CD4-positive, alpha-beta T cell treated with Interleukin-10 for 1 hour (primary cell): Measurements from ENCODE around the gene GDPD2.

ENCODE experiments used
- DNase-seq: peaks from one replicate; pipeline ENCODE4 v3.0.0-alpha.2; 2020

GDPD2 gene

GRCh38 chrX:70477734-70478075 is 54.6 kb downstream of the GDPD2 start:
- no peak for DNase-seq

- no peak for DNase-seq
Measured at GRCh38 chrX:70478526-70479245, 55.6 kb downstream of the GDPD2 start.

GRCh38 chrX:70479247-70479921 is 56.3 kb downstream of the GDPD2 start:
- no peak for DNase-seq

GRCh38 chrX:70479922-70480659 is 57.0 kb downstream of the GDPD2 start:
- no peak for DNase-seq

- no peak for DNase-seq
Measured at GRCh38 chrX:70480660-70481018, 57.5 kb downstream of the GDPD2 start.

- no peak for DNase-seq
Measured at GRCh38 chrX:70481471-70482270, 58.6 kb downstream of the GDPD2 start.

GRCh38 chrX:70482300-70482699 is 59.2 kb downstream of the GDPD2 start:
- no peak for DNase-seq
